BJ (cell line): ENCODE measurements around the gene COL4A4. TPM values are rescaled to one million over a fixed set of nuclear protein-coding genes. Genes with fewer than 3 reads are reported as not detected.

ENCODE experiments used
- CTCF ChIA-PET: fragments of 350-600 bp; formaldehyde crosslinking; extraction: SDS; loops from one replicate; lab custom pipeline; 2021; ENCODE audit warnings: antibody characterized with exemption, inconsistent platforms; lab: Yijun Ruan, JAX
- POLR2A ChIA-PET: fragments of 300-600 bp; sonication (Branson Sonifier 250); formaldehyde crosslinking; extraction: SDS; loops from one replicate; lab custom pipeline; 2021; ENCODE audit warnings: antibody characterized with exemption; lab: Charles Lee
- DNase-seq: peaks from one replicate; pipeline ENCODE4 v3.0.0-alpha.2; 2011; ENCODE audit warnings: low read depth
- H3K27me3 ChIP-seq: 2 replicates; pipeline ENCODE4 v1.6.0; 2011; ENCODE audit warnings: low read length; ENCODE audit not compliant: control insufficient read depth, insufficient read depth
- H3K36me3 ChIP-seq: 2 replicates; pipeline ENCODE4 v1.5.1; 2011; ENCODE audit warnings: low read length; ENCODE audit not compliant: control insufficient read depth, insufficient read depth
- H3K4me3 ChIP-seq: 2 replicates; pipeline ENCODE4 v1.5.1; 2011; ENCODE audit warnings: low read depth, mild to moderate bottlenecking, control low read depth, low read length
- CTCF ChIP-seq: IDR thresholded peaks from 2 replicates; pipeline ENCODE4 v1.5.1; 2011; ENCODE audit warnings: low read depth, mild to moderate bottlenecking, control low read depth, inconsistent platforms, low read length, moderate library complexity; ENCODE audit not compliant: insufficient read depth
- polyA plus RNA-seq: library from polyadenylated mRNA; depleted of rRNA; stranded (reverse); fragments of >200 nt; gene quantifications from 2 replicates; pipeline ENCODE4 v1.2.3, GENCODE V29; 2011; rRNA removed
- small RNA-seq: library from RNA; depleted of rRNA; stranded (forward); fragments of <200 nt; gene quantifications from one replicate; pipeline ENCODE3, GENCODE V24; 2012; ENCODE audit warnings: low replicate concordance, low read depth; ENCODE audit not compliant: insufficient read length

The COL4A4 gene
- polyA plus RNA-seq, 1 experiment = 0.36 TPM

GRCh38 chr2:226953826-226954225 lies 210.2 kb downstream of the COL4A4 start:
- POLR2A ChIA-PET = no interaction called here
- no peak for DNase-seq
- no peak overlapping the region for H3K4me3 ChIP-seq
- no peaks in the 10 kb centered on the region for H3K36me3 ChIP-seq
- H3K27me3 ChIP-seq = no peaks in the 10 kb centered on the region
- CTCF ChIA-PET = interaction anchor here (1.1 kb wide), 1 partner anchor 126 kb away, joined by 3 read pairs; no protein-coding TSS in a partner anchor
- no peak for TF ChIP-seq CTCF

DNA sequence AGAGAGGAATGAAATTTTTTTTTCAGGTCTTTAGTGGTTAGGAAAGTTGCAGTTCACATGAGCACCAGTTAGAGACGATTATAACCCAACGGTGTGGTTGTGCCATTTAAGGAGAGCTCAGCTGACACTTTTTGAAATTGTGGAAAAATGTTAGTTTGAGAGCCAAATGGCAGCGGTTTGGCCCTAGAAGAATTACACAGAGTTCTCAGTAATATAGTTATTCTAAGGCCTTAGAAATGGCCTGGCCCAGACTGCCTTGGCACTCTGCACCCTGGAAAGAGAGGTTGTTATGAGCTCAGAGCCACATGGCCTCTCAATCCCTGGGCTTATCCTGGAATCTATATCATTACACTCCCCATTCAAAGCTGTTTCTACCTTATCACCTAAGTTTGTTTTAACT lies 210.8 kb downstream of the COL4A4 start:
- no peak for TF ChIP-seq CTCF
- H3K4me3 ChIP-seq = no peak overlapping the region
- ChIA-PET CTCF (interaction anchor here (1.1 kb wide), 1 partner anchor 125 kb away, joined by 3 read pairs; no protein-coding TSS in a partner anchor), POLR2A (no interaction called here)
- no peaks in the 10 kb centered on the region for H3K36me3 ChIP-seq
- no peaks in the 10 kb centered on the region for H3K27me3 ChIP-seq
- DNase-seq = peak; percentile 50

Small RNA genes within 50 kb of the gene (small RNA-seq; reads per million reads assigned to genes)
- not detected for gene RF00554

Other genes with a start within 250 kb of the COL4A4 start
- 0.23 and 0.29 TPM in 2 replicates for gene COL4A3, start 419 bp upstream of the COL4A4 start, polyA plus RNA-seq
- gene MFF, start 161.0 kb upstream of the COL4A4 start, polyA plus RNA-seq = 56.0 and 105 TPM in 2 replicates
- gene TM4SF20, start 215.1 kb upstream of the COL4A4 start, polyA plus RNA-seq = 0.56 and 1.3 TPM in 2 replicates
- not detected in 2 replicates for gene SCYGR1, start 223.7 kb upstream of the COL4A4 start, polyA plus RNA-seq